Loucy (cell line): Measurements from ENCODE around the gene PATL2.

ENCODE experiments used
- EZH2phosphoT487 ChIP-seq: fragments of 200-600 bp; IDR thresholded peaks from 2 replicates; pipeline ENCODE4 v1.6.1; 2018; ENCODE audit warnings: antibody characterized with exemption, mild to moderate bottlenecking, moderate library complexity, borderline replicate concordance
- TF ChIP-seq, protein P1 (sequence below): fragments of 200-600 bp; sonication (generic); conservative IDR thresholded peaks from 2 replicates; pipeline ENCODE4 v1.5.1; 2014; ENCODE audit warnings: mild to moderate bottlenecking, antibody characterized with exemption, low read length

DNA sequence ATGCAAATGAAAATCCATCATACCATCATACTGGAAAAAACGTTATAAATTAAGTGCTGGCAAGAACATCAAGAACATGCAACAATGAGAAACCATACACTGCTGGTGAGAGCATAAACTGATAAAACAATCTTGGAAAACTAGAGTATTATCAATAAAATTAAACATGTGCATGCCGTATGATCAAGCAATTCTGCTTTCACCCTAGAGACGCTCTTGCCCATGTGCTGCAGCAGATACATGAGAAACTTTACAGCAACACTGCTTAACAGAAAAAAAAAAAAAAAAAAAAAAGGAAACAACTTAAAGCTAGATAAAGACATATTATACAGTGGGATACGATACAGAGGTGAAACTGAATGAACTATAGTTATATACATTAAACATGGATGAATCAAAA, 69.5 kb downstream of the PATL2 start:
- TF ChIP-seq, protein P1, sequence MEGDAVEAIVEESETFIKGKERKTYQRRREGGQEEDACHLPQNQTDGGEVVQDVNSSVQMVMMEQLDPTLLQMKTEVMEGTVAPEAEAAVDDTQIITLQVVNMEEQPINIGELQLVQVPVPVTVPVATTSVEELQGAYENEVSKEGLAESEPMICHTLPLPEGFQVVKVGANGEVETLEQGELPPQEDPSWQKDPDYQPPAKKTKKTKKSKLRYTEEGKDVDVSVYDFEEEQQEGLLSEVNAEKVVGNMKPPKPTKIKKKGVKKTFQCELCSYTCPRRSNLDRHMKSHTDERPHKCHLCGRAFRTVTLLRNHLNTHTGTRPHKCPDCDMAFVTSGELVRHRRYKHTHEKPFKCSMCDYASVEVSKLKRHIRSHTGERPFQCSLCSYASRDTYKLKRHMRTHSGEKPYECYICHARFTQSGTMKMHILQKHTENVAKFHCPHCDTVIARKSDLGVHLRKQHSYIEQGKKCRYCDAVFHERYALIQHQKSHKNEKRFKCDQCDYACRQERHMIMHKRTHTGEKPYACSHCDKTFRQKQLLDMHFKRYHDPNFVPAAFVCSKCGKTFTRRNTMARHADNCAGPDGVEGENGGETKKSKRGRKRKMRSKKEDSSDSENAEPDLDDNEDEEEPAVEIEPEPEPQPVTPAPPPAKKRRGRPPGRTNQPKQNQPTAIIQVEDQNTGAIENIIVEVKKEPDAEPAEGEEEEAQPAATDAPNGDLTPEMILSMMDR, result no peak
- TF ChIP-seq EZH2phosphoT487, result no peak
